GM19238 (cell line): ENCODE measurements around the gene MGST3.
"Not testable (repeated sequence)": the region's sequence is repeated elsewhere in the genome, so short reads cannot be mapped to it uniquely, and the experiment has no call there.

ENCODE experiments used
- DNase-seq: peaks from one replicate; pipeline ENCODE4 v3.0.0; 2011; ENCODE audit warnings: low spot score; ENCODE audit not compliant: insufficient read length

The MGST3 gene

GRCh38 chr1:165629151-165629550, 1.9 kb upstream of the MGST3 start:
- DNase-seq: no peak

- no peak for DNase-seq
These were observed 996 bp upstream of the MGST3 start for GRCh38 chr1:165629848-165630628.

DNA sequence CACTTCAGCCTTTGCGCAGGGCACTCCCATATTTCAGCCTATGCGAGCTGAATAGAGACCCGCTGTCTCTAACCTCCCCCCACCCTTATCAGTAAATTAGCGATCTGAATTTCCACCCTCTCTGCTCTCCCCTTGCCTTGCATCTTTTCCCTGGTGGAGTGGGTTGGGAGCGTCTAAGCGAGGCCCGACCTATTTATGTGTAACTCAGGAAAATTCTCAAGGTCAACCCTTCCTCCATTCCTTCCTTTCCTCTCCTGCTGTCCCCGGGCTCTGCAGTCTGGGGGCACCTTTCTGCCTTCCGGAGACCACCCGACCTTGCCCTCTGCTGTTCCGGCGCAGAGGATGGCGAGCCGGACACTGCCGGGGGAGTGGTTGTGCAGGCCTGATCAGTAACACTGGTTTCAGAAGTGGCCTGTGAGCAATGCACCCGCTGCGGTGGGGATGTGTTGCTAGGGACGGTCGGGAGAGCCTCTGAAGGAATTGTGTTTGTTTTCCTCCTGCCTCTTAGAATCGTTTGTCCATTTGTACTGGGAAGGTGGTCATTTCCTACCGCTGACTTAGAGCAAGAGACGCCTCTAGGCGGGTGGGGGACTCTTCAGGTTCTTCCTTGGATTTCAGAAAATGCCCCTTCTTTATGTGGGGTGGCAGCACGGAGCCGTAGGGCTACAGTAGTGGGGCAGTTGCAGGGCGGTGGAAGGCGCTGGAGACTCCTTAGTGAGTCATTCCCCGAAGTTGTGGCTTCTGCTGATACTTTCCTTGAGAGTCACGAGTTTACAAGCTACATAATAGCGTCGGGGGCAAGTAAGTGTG, 513 bp downstream of the MGST3 start:
- DNase-seq: peak; percentile 7

GRCh38 chr1:165632152-165632469, 1.1 kb downstream of the MGST3 start:
- DNase-seq: no peak

DNA sequence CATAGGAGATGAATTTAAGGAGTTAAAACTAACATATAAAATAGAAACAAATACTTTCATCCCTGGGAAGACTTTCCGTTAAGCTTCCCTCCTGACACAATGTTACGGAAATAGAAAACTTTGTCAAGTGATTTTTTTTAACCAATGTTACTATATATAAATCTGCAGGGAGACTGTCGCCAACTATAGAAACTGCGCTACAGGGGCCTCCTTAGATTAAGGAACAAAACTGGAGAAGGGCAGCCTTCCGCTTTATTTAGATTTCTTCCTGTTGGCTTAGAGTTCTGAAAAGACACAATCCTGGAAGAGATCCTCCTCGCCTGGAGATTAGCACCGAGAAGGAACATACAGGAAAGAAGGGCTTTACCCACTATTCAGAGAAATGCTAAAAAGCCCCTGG, 1.5 kb downstream of the MGST3 start:
- no peak for DNase-seq

- no peak for DNase-seq
These were observed 2.6 kb downstream of the MGST3 start for GRCh38 chr1:165633614-165634013.

- no peak for DNase-seq
These were observed 3.3 kb downstream of the MGST3 start for GRCh38 chr1:165634154-165634921.

DNA sequence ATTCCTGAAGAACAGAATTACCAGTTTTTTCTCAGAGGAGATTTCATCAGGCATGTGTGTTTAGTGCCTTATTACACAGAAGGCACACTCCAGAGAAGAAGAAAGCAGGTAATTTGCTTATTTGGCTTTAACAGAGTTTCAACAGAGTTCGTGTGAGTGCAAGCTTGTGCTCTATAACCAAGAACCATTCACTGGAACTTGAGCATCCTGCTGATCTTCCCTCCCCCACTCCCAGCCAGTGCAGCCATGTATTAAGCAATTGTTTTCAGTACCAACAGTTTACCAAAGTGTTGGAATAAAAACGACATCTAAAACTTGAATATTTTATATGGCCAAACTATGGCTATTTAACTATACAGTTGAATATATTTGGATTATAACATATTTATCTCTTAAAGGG, 4.3 kb downstream of the MGST3 start:
- DNase-seq: no peak

DNA sequence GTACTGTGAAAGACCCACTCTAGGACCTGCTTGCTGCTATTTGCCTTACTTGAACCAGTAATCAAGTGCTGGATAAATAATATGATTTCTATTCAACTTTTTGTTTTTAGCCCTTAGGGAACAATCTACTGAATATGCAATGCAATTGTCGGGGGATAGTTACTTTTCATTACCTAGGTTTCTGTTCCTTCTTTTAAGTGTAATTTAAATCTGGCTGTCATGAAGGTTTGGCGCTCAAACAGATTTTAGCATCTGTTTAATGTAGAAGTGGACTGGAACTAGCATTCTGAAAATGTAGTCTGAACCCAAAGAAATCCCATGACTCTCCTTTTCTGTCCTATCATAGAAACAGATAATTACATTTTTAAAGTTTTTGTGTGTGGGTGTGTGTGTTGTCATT, 4.8 kb downstream of the MGST3 start:
- DNase-seq: no peak

GRCh38 chr1:165637427-165637826, 6.4 kb downstream of the MGST3 start:
- no peak for DNase-seq

DNA sequence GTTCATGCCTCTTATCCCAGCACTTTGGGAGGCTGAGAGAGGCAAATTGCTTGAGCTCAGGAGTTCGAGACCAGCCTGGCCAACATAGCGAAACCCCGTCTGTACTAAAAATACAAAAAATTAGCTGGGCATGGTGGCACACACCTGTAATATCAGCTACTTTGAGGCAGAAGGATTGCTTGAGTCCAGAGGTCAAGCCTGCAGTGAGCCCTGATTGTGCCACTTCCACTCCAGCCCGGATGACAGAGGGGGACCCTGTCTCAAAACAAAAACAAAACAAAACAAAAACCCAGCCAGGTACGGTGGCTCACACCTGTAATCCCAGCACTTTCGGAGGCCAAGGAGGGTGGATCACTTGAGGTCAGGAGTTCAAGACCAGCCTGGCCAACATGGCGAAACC, 7.2 kb downstream of the MGST3 start:
- not testable (repeated sequence) for DNase-seq

- no peak for DNase-seq
These were observed 9.0 kb downstream of the MGST3 start for GRCh38 chr1:165639821-165640623.

DNA sequence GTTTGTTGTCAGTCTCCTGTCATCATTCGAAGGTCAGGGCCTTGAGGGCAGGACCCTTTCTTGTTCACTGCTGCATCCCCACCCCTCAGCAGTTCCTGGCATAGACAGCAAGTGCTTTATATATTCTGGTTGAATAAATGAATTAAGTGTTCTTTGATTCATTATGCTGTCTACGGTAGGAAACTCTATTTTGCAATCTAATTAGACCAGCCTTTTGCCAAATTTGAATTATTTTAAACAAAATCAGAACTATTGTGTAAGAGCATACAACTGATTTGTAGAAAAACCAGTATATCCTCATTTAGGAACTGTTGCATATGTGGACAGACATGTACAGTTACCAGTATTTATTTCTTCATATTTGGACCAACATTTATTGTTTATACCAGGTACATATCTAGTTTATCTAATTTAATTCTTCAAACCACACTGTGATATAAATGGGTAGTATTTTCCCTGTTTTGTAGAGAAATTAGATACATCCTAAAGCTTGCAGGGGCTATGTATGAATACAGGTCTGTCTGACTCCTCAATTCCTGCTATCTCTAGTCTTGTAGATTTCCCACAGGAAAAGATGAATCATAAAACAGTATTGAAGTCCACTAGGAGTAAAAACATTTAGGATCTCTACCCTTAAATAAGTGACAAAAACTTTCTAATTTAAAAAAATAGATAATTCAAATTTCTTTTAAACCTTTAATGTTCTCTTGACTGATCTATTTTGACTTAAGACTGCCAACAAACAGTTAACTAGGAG, 10.4 kb downstream of the MGST3 start:
- DNase-seq: no peak

- DNase-seq: no peak
These were observed 13.2 kb downstream of the MGST3 start for GRCh38 chr1:165644064-165644735.

DNA sequence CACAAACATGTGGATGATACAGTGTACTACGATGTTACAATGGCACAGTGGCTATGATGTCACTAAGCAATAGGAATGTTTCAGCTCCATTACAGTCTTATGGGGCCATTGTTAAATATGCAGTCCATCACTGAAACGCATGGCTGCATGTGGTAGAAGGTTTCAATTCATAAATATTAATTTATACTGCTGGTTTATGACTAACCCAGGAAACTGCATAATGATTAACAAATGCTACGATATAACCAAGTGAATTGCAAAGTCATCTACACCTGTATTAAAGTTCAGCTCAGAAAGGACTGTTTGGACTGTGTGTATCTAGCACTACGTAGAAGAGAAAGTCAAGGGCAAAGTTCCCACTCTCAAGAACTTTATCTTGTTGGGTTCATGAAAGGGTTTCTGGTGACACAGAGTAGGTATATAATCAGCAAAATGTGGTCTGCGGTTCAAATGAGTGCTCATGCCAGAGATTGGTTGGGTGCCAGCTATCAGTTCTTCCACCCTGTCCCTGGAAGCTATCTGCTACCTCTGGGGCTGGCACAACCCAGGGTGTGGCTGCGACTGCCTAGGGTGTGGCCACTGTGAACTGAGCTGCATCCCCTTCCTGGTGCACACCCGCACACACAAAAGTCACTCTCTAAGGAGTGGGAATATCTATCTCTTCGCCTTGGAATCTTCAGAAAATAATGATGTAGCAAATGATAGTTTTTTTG, 14.8 kb downstream of the MGST3 start:
- no peak for DNase-seq

GRCh38 chr1:165647517-165647916, 16.5 kb downstream of the MGST3 start:
- no peak for DNase-seq

GRCh38 chr1:165647970-165648369, 16.9 kb downstream of the MGST3 start:
- no peak for DNase-seq

- no peak for DNase-seq
These were observed 18.0 kb downstream of the MGST3 start for GRCh38 chr1:165648919-165649572.
